HepG2 (cell line): ENCODE results near the gene CD300C.

Source experiments
- ADNP ChIP-seq: sonication (generic); formaldehyde crosslinking; IDR thresholded peaks from 2 replicates; pipeline ENCODE4 v1.4.0; 2020; ENCODE audit warnings: missing genetic modification reagents
- CAMTA2 ChIP-seq: sonication (generic); formaldehyde crosslinking; IDR thresholded peaks from 2 replicates; pipeline ENCODE4 v1.4.0; 2020; ENCODE audit warnings: mild to moderate bottlenecking, missing genetic modification reagents, borderline replicate concordance
- GABPA ChIP-seq, 2 experiments: IDR thresholded peaks; 2 replicates each; pipeline ENCODE4 v1.6.1; 2011 to 2016; ENCODE audit warnings: low read depth in 2 of 2, low read length in 1 of 2, missing biosample characterization in 1 of 2, missing genetic modification characterization in 1 of 2
- HINFP ChIP-seq: sonication (generic); formaldehyde crosslinking; IDR thresholded peaks from 2 replicates; pipeline ENCODE4 v1.4.0; 2020; ENCODE audit warnings: low read depth, mild to moderate bottlenecking, missing genetic modification reagents
- MAFK ChIP-seq, 2 experiments: IDR thresholded peaks in 1 of 2; conservative IDR thresholded peaks in 1 of 2; 2 replicates each; pipeline ENCODE4 v1.6.1; 2011; ENCODE audit warnings: improper control_type of control experiment in 2 of 2, low read length in 2 of 2
- SNAPC4 ChIP-seq: sonication (generic); formaldehyde crosslinking; IDR thresholded peaks from 2 replicates; pipeline ENCODE4 v1.4.0; 2020; ENCODE audit warnings: mild to moderate bottlenecking, missing genetic modification reagents
- TAF15 ChIP-seq: fragments of 200-400 bp; formaldehyde crosslinking; IDR thresholded peaks from one replicate; pipeline ENCODE4 v1.6.1; 2018; ENCODE audit warnings: mild to moderate bottlenecking, low read depth, low read length; ENCODE audit not compliant: poor library complexity, severe bottlenecking
- USF2 ChIP-seq, 2 experiments: sonication (generic) in 1 of 2; formaldehyde crosslinking in 1 of 2; IDR thresholded peaks; 2 replicates each; pipeline versions ENCODE4 v1.5.1 to v1.6.1; 2011 to 2020; ENCODE audit warnings: borderline replicate concordance in 1 of 2, low read depth in 1 of 2, low read length in 1 of 2, mild to moderate bottlenecking in 1 of 2, missing genetic modification reagents in 1 of 2, moderate library complexity in 1 of 2
- ZBTB33 ChIP-seq: sonication (generic); formaldehyde crosslinking; IDR thresholded peaks from 2 replicates; pipeline ENCODE4 v1.4.0; 2020; ENCODE audit warnings: missing genetic modification reagents
- ZNF484 ChIP-seq: sonication (generic); formaldehyde crosslinking; IDR thresholded peaks from 2 replicates; pipeline ENCODE4 v1.5.1; 2020; ENCODE audit warnings: mild to moderate bottlenecking, low read depth, missing genetic modification reagents, borderline replicate concordance
- ZNF576 ChIP-seq: sonication (generic); formaldehyde crosslinking; IDR thresholded peaks from 2 replicates; pipeline ENCODE4 v1.4.0; 2020; ENCODE audit warnings: mild to moderate bottlenecking, missing genetic modification reagents
- ZSCAN5A ChIP-seq: sonication (generic); formaldehyde crosslinking; IDR thresholded peaks from 2 replicates; pipeline ENCODE4 v1.8.0; 2022; ENCODE audit warnings: mild to moderate bottlenecking, missing genetic modification reagents, borderline replicate concordance

- TF ChIP-seq ZSCAN5A (CRISPR knock-in tag) = no peak
- no peak for TF ChIP-seq GABPA (IDR thresholded peaks at IDR 0.05; ENCODE audit: low read depth, low read length)
- TF ChIP-seq GABPA (CRISPR knock-in tag; IDR thresholded peaks at IDR 0.05; ENCODE audit: low read depth) = no peak
- TF ChIP-seq CAMTA2 (CRISPR knock-in tag) = no peak
- TF ChIP-seq ZNF484 = no peak
- no peak for TF ChIP-seq USF2 (IDR thresholded peaks at IDR 0.05; ENCODE audit: low read depth, low read length)
- no peak for TF ChIP-seq USF2 (CRISPR knock-in tag; IDR thresholded peaks at IDR 0.05; ENCODE audit: borderline replicate concordance)
- no peak for TF ChIP-seq SNAPC4 (CRISPR knock-in tag)
- no peak for TF ChIP-seq MAFK (conservative IDR thresholded peaks at IDR 0.05 in 1 of 2, IDR thresholded peaks at IDR 0.05 in 1 of 2; ENCODE audit: low read length in 2 of 2)
- no peak for TF ChIP-seq ADNP (CRISPR knock-in tag)
- TF ChIP-seq TAF15 = no peak
- no peak for TF ChIP-seq HINFP
- no peak for TF ChIP-seq ZBTB33 (CRISPR knock-in tag)
- TF ChIP-seq ZNF576 = no peak
Measured at GRCh38 chr17:74565126-74565525, 19.2 kb upstream of the CD300C start.
